AG10803 (cell line): ENCODE results near the gene PAQR8.

Experiments
- DNase-seq: peaks from one replicate; pipeline ENCODE4 v3.0.0; 2010; ENCODE audit warnings: low read depth
- H3K4me3 ChIP-seq: 2 replicates; pipeline ENCODE4 v1.5.1; 2011; ENCODE audit warnings: mild to moderate bottlenecking, low read length, control low read depth
- CTCF ChIP-seq: conservative IDR thresholded peaks from 2 replicates; pipeline ENCODE4 v1.5.1; 2011; ENCODE audit warnings: mild to moderate bottlenecking, low read length, control low read depth, inconsistent platforms

PAQR8 gene

GRCh38 chr6:52326540-52327364 lies 35.2 kb upstream of the PAQR8 start:
- TF ChIP-seq CTCF = no peak
- no peak for DNase-seq
- H3K4me3 ChIP-seq = no peak overlapping the region

GRCh38 chr6:52328303-52328662 lies 33.7 kb upstream of the PAQR8 start:
- H3K4me3 ChIP-seq = no peak overlapping the region
- no peak for DNase-seq
- TF ChIP-seq CTCF = no peak

GRCh38 chr6:52328729-52329128 lies 33.2 kb upstream of the PAQR8 start:
- DNase-seq = no peak
- no peak for TF ChIP-seq CTCF
- no peak overlapping the region for H3K4me3 ChIP-seq

- no peak overlapping the region for H3K4me3 ChIP-seq
- no peak for TF ChIP-seq CTCF
- no peak for DNase-seq
Measured at GRCh38 chr6:52330470-52330869, 31.5 kb upstream of the PAQR8 start.

GRCh38 chr6:52331793-52332457 lies 30.0 kb upstream of the PAQR8 start:
- no peak for DNase-seq
- H3K4me3 ChIP-seq = no peak overlapping the region
- TF ChIP-seq CTCF = no peak

GRCh38 chr6:52333840-52334200 lies 28.1 kb upstream of the PAQR8 start:
- TF ChIP-seq CTCF = no peak
- H3K4me3 ChIP-seq = no peak overlapping the region
- DNase-seq = no peak

GRCh38 chr6:52335576-52335975 lies 26.4 kb upstream of the PAQR8 start:
- no peak overlapping the region for H3K4me3 ChIP-seq
- no peak for TF ChIP-seq CTCF
- no peak for DNase-seq
